Fibroblast of the aortic adventitia (primary cell): Measurements from ENCODE around the gene CFAP43. TPM values are rescaled to one million over a fixed set of nuclear protein-coding genes. Genes with fewer than 3 reads are reported as not detected.
A peak's percentile ranks its signal among the peaks of the same experiment; 100 is the strongest.

Source experiments
- DNase-seq: peaks from one replicate; pipeline ENCODE4 v3.0.0-alpha.2; 2010; ENCODE audit warnings: low read depth
- H3K4me3 ChIP-seq: 2 replicates; pipeline ENCODE4 v1.5.1; 2011; ENCODE audit warnings: low read depth, mild to moderate bottlenecking, control low read depth, low read length, moderate library complexity
- CTCF ChIP-seq: IDR thresholded peaks from 2 replicates; pipeline ENCODE4 v1.5.1; 2011; ENCODE audit warnings: mild to moderate bottlenecking, low read length, control low read depth, inconsistent platforms; ENCODE audit not compliant: insufficient read depth
- total RNA-seq: library from RNA; depleted of rRNA; stranded (reverse); fragments of >200 nt; gene quantifications from 2 replicates; pipeline ENCODE4 v1.2.3, GENCODE V29; 2012; ENCODE audit warnings: low replicate concordance

Gene CFAP43
- total RNA-seq, 1 donor: 0.36 TPM

GRCh38 chr10:104100795-104101194 lies 131.4 kb downstream of the CFAP43 start:
- DNase-seq: no peak
- no peak for TF ChIP-seq CTCF
- H3K4me3 ChIP-seq: no peak overlapping the region

- DNase-seq: no peak
- no peak overlapping the region for H3K4me3 ChIP-seq
- TF ChIP-seq CTCF: no peak
Measured at GRCh38 chr10:104099941-104100340, 132.2 kb downstream of the CFAP43 start.

- H3K4me3 ChIP-seq: no peak overlapping the region
- TF ChIP-seq CTCF: no peak
- peak; percentile 46 for DNase-seq
Measured at GRCh38 chr10:104099269-104099668, 132.9 kb downstream of the CFAP43 start.

GRCh38 chr10:104098358-104098925 lies 133.7 kb downstream of the CFAP43 start:
- H3K4me3 ChIP-seq: no peak overlapping the region
- TF ChIP-seq CTCF: no peak
- no peak for DNase-seq

DNA sequence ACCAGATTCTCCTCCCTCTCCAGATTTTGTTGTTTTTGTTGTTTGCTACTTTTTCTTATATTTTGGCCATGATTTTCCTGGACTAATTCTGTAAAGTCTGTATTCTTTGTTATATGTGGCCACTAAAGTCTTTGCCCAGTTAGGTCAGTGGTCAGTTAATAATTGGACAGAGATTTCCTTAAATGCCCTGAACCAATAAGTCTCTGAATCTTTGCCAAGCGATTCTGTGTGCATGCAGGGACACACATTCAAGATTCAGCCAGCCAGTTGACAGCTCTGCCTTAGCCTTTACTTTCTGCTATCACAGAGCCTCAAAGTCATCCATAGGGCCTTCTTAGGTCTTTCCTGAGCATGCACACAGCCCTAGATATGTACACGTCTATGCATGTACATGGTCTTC lies 135.5 kb downstream of the CFAP43 start:
- no peak for DNase-seq
- no peak overlapping the region for H3K4me3 ChIP-seq
- TF ChIP-seq CTCF: no peak

DNA sequence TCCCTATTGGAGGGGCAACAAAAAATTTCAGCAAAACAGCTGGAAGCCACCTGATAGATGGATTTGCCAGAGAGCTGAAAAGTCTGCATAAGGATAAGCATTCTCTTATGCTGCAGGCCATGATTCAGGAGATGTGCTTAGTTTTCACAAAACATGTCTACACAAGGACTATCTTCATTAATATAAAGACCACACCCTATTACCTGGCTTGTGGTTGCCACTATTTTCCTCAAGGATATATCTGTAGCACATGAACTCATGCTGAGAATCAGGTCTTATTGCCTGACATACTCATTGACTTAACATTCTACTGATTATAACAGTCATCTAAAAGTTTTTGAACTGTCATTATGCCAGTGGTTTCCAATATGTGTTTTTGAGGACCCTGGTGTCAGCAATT lies 139.4 kb downstream of the CFAP43 start:
- no peak overlapping the region for H3K4me3 ChIP-seq
- no peak for DNase-seq
- no peak for TF ChIP-seq CTCF

GRCh38 chr10:104090611-104091010 lies 141.6 kb downstream of the CFAP43 start:
- no peak overlapping the region for H3K4me3 ChIP-seq
- TF ChIP-seq CTCF: no peak
- DNase-seq: peak; percentile 43
